Measurements from ENCODE around the gene KPTN.

Gene KPTN

DNA sequence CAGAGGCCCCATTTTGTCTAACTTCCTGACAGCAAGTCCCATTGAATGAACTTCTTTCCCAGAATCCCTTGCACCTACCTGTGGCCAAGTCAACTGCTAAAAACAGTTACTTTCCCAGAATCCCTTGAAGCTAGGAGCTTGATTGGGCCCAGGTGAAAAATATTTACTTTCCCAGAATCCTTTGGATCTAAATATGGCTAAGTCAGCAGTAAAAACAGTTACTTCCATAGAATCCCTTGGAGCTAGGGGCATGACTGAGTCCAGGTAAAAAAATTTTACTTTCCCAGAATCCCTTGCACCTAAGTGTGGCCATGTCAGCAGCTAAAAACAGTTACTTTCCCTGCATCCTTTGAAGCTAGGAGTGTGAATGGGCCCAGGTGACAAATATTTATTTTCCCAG lies 51.5 kb downstream of the KPTN start:
- Histone ChIP-seq H3K36me3 (ENCODE audit: insufficient read depth, insufficient read length, low read length) (no peaks in the 10 kb centered on the region), H3K9ac (ENCODE audit: insufficient read length, low read depth) (no peak overlapping the region), H3K4me1 (ENCODE audit: insufficient read depth, insufficient read length) (peaks cover 3% of the 10 kb centered on the region), H3K4me3 (ENCODE audit: insufficient read length, low read depth) (no peak overlapping the region), H3K27me3 (ENCODE audit: insufficient read depth, insufficient read length) (peaks cover 9% of the 10 kb centered on the region), H3K9me3 (ENCODE audit: insufficient read depth, low read length) (0 out of 2 replicates have a peak, but pooled peaks cover 7% of the 10 kb centered on the region)
- no peak for DNase-seq (ENCODE audit: low read depth, low spot score)
- TF ChIP-seq ZNF274 (IDR thresholded peaks at IDR 0.05; ENCODE audit: low read depth, low read length) (no peak), YY1 (IDR thresholded peaks at IDR 0.05; ENCODE audit: insufficient read depth, insufficient read length) (no peak), SUZ12 (IDR thresholded peaks at IDR 0.05; ENCODE audit: extremely low read depth, insufficient read depth, insufficient read length) (no peak)

DNA sequence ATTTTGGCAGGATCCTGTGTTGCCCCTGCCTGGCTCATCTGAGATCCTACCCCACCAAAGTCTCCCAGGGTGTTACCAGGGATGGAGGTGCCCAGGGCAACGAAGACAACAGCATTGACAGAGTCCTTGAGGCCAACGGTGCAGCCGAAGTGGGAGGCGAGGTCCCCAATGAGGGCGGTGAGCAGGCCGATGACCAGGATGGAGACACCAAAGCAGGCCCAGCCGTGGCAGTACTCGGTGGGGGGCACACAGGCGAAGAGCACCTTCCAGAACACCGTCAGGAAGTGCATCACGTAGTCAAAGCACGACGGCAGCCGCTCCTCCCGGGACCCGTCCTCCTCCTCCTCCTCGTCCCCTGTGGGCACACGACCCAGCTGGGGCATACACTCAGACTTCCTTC lies 51.9 kb downstream of the KPTN start:
- Histone ChIP-seq H3K9ac (ENCODE audit: insufficient read length, low read depth) (no peak overlapping the region), H3K9me3 (ENCODE audit: insufficient read depth, low read length) (0 out of 2 replicates have a peak, but pooled peaks cover 7% of the 10 kb centered on the region), H3K27me3 (ENCODE audit: insufficient read depth, insufficient read length) (peaks cover 9% of the 10 kb centered on the region), H3K36me3 (ENCODE audit: insufficient read depth, insufficient read length, low read length) (no peaks in the 10 kb centered on the region), H3K4me3 (ENCODE audit: insufficient read length, low read depth) (no peak overlapping the region), H3K4me1 (ENCODE audit: insufficient read depth, insufficient read length) (peaks cover 3% of the 10 kb centered on the region)
- DNase-seq (ENCODE audit: low read depth, low spot score) = no peak
- TF ChIP-seq YY1 (IDR thresholded peaks at IDR 0.05; ENCODE audit: insufficient read depth, insufficient read length) (no peak), SUZ12 (IDR thresholded peaks at IDR 0.05; ENCODE audit: extremely low read depth, insufficient read depth, insufficient read length) (no peak), ZNF274 (IDR thresholded peaks at IDR 0.05; ENCODE audit: low read depth, low read length) (no peak)

DNA sequence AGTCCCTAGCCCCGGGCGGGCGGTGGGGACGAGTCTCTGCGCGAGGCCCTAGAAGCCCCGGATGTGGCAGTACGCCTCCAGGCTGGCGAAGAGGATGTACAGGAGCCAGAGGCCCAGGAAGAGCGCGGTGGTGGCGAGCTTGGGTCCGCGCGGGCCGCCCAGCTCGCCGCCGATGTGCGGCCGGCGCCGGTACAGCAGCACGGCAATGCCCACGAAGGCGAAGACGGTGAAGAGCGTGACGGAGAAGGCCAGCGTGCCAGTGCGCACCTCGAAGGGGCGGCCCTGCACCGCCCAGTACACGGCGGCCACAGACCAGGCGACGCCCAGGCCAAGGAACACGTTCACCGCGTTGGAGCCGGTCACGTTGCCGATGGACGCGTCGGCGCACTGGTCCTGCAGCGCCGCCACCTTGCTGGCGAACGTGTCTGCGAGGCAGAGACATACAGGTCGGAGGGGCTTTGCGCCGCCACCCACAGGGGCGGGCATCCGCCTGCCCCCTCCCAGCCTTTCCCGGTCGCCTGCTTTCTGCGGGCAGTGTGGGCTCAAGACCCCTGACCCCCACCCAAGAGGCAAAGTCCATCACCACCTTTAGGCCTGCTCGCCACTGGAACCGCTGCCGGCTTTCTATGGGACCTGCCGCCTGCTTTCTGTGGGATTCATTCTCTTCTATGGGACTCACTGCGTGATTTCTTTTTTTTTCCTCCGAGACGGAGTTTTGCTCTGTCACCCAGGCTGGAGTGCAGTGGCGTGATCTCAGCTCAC lies 53.8 kb downstream of the KPTN start:
- peaks cover 9% of the 10 kb centered on the region for H3K27me3 ChIP-seq (ENCODE audit: insufficient read depth, insufficient read length)
- peaks cover 3% of the 10 kb centered on the region for H3K4me1 ChIP-seq (ENCODE audit: insufficient read depth, insufficient read length)
- no peak for DNase-seq (ENCODE audit: low read depth, low spot score)
- H3K4me3 ChIP-seq (ENCODE audit: insufficient read length, low read depth) = peak overlapping the region; percentile 40
- H3K9ac ChIP-seq (ENCODE audit: insufficient read length, low read depth) = peak overlapping the region; percentile 80
- no peaks in the 10 kb centered on the region for H3K36me3 ChIP-seq (ENCODE audit: insufficient read depth, insufficient read length, low read length)
- TF ChIP-seq SUZ12 (IDR thresholded peaks at IDR 0.05; ENCODE audit: extremely low read depth, insufficient read depth, insufficient read length) (no peak), YY1 (IDR thresholded peaks at IDR 0.05; ENCODE audit: insufficient read depth, insufficient read length) (no peak), ZNF274 (IDR thresholded peaks at IDR 0.05; ENCODE audit: low read depth, low read length) (no peak)
- 0 out of 2 replicates have a peak, but pooled peaks cover 7% of the 10 kb centered on the region for H3K9me3 ChIP-seq (ENCODE audit: insufficient read depth, low read length)

DNA sequence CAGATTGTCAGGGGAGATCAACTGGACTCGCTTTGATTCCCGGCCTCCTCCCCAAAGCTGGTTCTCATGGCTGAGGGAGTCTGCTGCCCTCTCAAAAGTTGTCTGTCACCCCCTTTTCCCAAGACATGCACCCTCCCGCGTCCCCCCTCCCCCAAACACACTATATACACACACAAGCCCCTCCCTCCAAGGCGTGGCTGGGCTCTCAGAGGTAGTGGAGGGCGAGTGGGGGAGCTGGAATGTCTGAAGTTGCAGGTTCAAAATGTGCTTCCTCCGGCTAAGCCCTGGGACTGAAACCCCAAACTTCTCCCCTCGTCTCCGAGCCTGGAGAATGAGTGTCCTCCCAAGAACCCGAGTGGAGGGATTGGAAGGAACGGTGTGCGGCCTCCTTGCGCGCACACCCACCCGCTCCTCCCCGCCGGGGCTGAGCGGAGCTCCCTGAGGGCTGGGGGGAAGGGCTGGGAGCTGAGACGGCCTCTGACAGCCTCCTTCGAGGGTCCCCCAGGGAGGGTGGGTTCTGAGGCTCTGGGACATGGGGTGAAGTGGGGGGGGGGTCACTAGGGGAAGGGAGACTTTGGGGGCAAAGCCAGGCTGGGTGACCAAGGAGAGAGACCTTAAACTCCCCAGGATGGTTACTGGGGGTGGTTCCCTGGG lies 54.8 kb downstream of the KPTN start:
- H3K9me3 ChIP-seq (ENCODE audit: insufficient read depth, low read length) = 0 out of 2 replicates have a peak, but pooled peaks cover 7% of the 10 kb centered on the region
- TF ChIP-seq ZNF274 (IDR thresholded peaks at IDR 0.05; ENCODE audit: low read depth, low read length) (no peak), SUZ12 (IDR thresholded peaks at IDR 0.05; ENCODE audit: extremely low read depth, insufficient read depth, insufficient read length) (no peak), YY1 (IDR thresholded peaks at IDR 0.05; ENCODE audit: insufficient read depth, insufficient read length) (no peak)
- H3K4me1 ChIP-seq (ENCODE audit: insufficient read depth, insufficient read length) = peaks cover 3% of the 10 kb centered on the region
- DNase-seq (ENCODE audit: low read depth, low spot score) = no peak
- H3K36me3 ChIP-seq (ENCODE audit: insufficient read depth, insufficient read length, low read length) = no peaks in the 10 kb centered on the region
- peak overlapping the region; percentile 80 for H3K9ac ChIP-seq (ENCODE audit: insufficient read length, low read depth)
- peaks cover 9% of the 10 kb centered on the region for H3K27me3 ChIP-seq (ENCODE audit: insufficient read depth, insufficient read length)
- peak overlapping the region; percentile 11 for H3K4me3 ChIP-seq (ENCODE audit: insufficient read length, low read depth)

DNA sequence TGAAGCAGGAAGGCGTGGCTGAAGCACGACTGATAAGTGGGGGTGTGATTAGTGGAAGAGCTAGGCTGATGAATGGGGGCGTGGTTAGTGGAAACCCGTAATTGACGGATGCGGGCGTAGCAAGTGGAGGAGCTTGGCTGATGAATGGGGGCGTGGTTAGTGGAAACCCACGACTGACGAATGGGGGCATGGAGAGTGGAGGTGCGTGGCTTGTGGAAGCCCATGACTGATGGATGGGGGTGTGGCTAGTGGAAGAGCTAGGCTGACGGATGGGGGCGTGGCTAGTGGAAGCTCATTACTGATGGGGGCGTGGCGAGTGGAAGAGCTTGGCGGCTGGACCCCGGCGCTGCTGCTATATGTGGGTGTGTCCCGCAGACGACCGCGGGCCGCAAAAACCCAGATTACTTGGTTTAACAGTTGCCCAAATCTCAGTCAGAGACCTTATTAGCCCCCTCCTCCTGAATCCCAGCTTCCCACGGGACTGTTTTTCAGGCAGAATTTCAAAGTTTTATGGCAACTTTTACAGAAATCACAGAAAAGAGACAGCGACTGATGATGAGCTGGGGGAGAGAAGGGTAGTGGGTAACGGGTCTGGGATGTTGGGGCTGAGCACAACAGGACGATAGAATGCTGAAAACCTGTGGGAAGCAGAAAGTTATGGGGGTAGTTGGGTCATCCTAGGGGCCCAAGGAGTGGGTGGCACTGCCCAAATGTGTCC lies 55.7 kb downstream of the KPTN start:
- peaks cover 12% of the 10 kb centered on the region for H3K27me3 ChIP-seq (ENCODE audit: insufficient read depth, insufficient read length)
- 0 out of 2 replicates have a peak, but pooled peaks cover 6% of the 10 kb centered on the region for H3K9me3 ChIP-seq (ENCODE audit: insufficient read depth, low read length)
- no peak for TF ChIP-seq SUZ12 (IDR thresholded peaks at IDR 0.05; ENCODE audit: extremely low read depth, insufficient read depth, insufficient read length)
- TF ChIP-seq ZNF274 (IDR thresholded peaks at IDR 0.05; ENCODE audit: low read depth, low read length) = no peak
- no peak for TF ChIP-seq YY1 (IDR thresholded peaks at IDR 0.05; ENCODE audit: insufficient read depth, insufficient read length)
- peaks cover 3% of the 10 kb centered on the region for H3K4me1 ChIP-seq (ENCODE audit: insufficient read depth, insufficient read length)
- peak overlapping the region; percentile 32 for H3K9ac ChIP-seq (ENCODE audit: insufficient read length, low read depth)
- peak overlapping the region; percentile 28 for H3K4me3 ChIP-seq (ENCODE audit: insufficient read length, low read depth)
- peak; percentile 87 for DNase-seq (ENCODE audit: low read depth, low spot score)
- H3K36me3 ChIP-seq (ENCODE audit: insufficient read depth, insufficient read length, low read length) = no peaks in the 10 kb centered on the region

DNA sequence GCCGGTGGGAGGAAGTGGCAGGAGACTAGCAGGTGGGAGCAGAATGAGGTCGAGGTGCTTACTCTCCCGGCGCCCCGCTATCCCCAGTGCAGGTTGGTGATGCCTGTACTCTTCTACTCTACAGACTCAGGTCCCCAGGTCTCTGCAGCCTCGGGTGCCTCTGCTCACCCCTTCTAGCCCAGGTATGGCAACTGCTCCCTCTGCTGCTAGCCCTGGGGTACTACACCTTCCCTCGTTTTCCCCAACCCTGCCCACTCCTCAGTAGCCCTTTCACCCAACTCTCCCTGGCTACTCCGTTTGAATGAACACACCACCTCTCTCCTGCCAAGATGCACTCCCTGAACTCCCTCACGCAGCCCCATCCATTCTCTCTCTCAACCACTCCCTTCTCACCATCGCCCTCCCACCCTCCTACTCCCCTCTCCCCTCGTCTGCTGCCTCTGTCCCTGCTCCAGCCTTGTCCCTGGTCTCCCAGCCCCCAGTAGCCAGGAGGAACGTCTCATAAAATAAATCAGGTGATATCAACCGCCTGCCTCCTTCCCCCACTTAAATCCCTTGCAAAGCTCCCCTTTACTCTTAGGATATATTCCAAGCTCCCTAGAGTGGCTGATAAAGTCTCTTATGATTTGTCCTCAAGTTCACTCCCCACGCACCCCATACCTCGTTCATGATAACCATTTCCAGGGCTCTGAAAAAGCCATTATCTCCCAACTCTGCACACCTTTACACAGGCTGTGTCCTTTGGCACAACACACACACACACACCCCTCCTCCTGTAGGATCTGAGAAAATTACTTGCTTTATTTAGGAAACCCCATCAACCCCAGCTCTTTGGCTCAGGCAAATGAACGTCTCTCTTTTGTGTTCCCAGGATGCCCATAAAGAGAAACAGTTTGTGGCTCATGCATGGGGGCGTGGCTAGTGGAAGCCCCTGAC lies 56.5 kb downstream of the KPTN start:
- peak; percentile 67 for DNase-seq (ENCODE audit: low read depth, low spot score)
- Histone ChIP-seq H3K9ac (ENCODE audit: insufficient read length, low read depth) (peak overlapping the region; percentile 71), H3K4me3 (ENCODE audit: insufficient read length, low read depth) (peak overlapping the region; percentile 24), H3K27me3 (ENCODE audit: insufficient read depth, insufficient read length) (peaks cover 20% of the 10 kb centered on the region), H3K36me3 (ENCODE audit: insufficient read depth, insufficient read length, low read length) (no peaks in the 10 kb centered on the region), H3K9me3 (ENCODE audit: insufficient read depth, low read length) (no peaks in the 10 kb centered on the region), H3K4me1 (ENCODE audit: insufficient read depth, insufficient read length) (peaks cover 3% of the 10 kb centered on the region)
- no peak for TF ChIP-seq ZNF274 (IDR thresholded peaks at IDR 0.05; ENCODE audit: low read depth, low read length)
- no peak for TF ChIP-seq SUZ12 (IDR thresholded peaks at IDR 0.05; ENCODE audit: extremely low read depth, insufficient read depth, insufficient read length)
- TF ChIP-seq YY1 (IDR thresholded peaks at IDR 0.05; ENCODE audit: insufficient read depth, insufficient read length) = no peak
